Activated naive CD4-positive, alpha-beta T cell treated with Interleukin-2 at 50 U/mL for 16 hours (primary cell): ENCODE results near the gene GSTO1.
A peak's percentile ranks its signal among the peaks of the same experiment; 100 is the strongest.

ENCODE experiments used
- DNase-seq: peaks from one replicate; pipeline ENCODE4 v3.0.0-alpha.2; 2020

The GSTO1 gene

DNA sequence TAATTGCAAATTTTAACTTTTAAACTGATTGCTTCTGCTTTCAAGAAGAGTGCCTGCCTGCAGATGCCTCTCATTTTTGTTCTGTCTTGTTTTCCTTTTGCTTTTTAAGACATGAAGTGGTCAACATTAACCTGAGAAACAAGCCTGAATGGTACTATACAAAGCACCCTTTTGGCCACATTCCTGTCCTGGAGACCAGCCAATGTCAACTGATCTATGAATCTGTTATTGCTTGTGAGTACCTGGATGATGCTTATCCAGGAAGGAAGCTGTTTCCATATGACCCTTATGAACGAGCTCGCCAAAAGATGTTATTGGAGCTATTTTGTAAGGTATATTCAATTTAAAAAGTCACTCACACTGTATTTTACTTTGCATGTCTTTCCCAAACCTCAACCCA lies 23.1 kb downstream of the GSTO1 start:
- DNase-seq: no peak

DNA sequence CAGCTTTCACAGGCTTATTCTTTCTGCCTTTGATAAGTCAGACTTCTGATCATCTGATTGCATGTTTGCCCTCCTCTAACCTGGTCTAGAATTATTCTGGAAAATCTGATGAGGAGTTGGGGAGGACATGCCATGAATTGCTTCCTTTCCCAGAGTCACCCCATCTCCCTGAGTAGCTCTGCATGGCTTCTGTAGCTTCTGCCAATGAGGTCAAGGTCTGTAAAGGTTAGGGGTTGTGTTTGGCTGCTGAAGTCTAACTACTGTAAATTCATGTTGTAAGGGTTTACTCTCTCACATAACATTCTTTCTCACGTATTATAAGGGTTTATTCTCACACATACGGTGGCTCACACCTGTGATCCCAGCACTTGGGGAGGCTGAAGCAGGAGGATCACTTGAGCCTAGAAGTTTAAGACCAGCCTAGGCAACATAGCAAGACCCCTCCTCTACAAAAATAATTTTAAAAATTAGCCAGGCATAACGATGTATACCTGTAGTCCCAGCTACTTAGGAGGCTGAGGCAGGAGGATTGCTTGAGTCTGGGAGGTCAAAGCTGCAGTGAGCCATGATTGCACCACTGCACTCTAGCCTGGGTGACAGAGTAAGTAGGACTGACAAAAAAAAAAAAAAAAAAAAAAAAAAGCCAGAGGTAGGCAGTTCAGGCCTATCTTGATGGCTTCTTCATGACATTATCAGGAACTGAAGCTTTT lies 25.0 kb downstream of the GSTO1 start:
- DNase-seq: no peak

DNA sequence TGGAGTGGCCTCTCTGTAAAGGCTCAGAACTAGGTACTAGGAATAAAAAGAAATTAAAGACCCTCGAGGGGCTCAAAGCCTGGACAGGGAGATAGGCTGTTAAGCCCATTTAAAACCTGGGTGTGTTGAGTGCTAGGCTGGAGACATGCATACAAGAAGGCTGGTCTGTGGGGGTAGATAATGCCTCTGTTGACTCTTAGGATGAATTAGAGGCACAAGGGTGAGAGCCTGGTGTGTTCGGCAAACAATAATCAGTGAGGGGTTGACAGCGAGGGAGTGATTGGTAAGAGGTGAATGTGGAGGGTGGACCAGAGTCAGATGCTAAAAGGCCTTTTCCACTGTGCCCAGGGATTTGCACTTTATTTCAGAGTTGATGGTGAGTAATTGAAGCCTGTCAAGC lies 27.0 kb downstream of the GSTO1 start:
- DNase-seq: no peak

DNA sequence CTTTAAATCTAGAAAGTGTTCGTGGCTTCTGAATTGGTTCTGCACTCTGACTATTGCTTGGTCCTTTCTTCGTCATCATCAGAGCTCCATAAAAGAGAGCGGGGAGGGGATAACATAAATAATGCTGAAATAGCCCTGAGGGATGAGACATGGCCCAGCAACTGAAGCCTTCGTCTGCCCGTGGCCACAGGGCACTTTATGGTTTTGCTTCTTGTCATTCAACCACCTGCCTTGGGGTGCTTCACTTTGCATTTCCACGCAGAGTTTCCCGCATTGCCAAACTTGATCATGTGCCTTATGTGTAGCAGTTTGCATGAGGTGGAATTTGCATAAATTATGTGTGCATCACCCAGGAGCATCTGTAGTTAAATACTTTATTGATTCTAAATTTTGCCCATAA lies 30.2 kb downstream of the GSTO1 start:
- no peak for DNase-seq

DNA sequence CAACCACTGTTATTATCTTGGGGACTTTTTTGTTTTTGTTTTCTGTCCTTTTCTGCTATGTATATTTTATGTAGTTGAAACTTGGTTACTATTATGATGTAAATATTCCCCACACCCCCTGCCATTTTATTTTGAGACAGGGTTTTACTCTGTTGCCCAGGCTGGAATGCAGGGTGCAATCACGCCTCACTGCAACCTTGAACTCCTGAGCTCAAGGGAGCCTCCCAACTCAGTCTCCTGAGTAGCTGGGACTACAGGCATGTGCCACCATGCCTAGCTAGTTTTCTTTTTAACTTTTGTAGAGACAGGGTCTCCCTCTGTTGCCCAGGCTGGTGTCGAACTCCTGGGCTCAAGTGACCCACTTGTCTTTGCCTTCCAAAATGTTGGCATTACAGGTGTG lies 32.2 kb downstream of the GSTO1 start:
- DNase-seq: no peak

DNA sequence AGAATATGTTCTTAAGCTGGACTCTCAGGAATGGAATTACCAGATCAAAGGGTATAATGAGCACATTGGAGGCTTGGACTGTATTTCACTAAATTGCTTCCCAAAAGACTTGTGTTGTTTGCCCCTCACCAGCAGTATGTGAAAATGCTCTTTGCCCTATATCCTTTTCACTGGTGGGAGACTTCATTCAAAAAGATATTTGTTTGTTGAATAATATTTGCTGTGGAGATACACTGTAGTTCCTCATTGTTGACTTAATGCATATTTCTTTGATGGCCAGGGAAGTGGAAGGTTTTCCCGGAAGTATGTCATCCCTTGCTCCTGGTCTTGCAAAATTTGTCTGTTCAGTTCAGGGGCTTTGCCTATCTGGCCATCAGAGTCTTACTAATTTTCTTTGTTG lies 33.7 kb downstream of the GSTO1 start:
- DNase-seq: no peak

DNA sequence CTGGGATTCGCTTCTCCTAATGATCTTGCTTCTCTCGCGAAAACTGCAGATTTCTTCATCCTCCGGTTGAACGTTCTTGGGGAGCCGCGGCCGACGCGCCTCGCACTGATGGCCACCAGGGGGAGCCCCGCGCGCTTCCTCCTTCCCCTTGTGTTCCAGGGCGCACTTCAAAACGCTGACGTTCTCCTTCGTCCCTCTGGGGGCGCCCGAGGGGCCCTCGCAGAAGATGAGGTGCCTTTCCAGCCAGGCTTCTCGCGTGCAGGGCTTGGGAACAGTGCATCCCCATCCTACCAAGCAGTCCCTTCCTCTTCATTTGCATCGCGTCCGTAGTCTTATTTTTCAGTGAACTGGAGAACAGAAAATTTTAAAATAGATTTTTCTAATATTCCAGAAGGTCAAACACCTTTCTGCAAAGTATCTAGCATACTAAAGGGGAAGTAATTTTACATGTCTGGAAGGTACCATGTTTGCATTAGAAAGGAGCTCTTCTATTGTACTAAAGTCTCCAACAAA lies 36.8 kb downstream of the GSTO1 start:
- peak; percentile 88 for DNase-seq

DNA sequence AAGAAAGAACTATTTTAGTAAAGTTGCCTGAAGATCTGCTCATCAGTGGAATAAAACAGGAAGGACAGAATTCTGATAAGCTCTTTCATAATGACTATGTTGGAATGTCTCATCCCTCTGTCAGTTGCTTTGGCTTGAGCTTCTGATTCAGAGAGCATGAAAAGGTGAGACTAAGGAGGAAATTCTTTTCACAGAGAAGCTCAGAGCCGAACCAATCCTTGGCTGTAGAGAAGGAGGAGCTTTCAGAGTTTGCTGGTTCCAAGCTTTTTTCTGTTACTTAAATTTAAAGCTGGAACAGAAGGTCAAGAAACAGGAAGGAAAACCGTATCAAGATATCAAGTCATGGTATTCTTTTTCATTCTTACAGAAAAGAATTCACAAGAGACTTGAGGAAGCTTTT lies 38.3 kb downstream of the GSTO1 start:
- DNase-seq: no peak

DNA sequence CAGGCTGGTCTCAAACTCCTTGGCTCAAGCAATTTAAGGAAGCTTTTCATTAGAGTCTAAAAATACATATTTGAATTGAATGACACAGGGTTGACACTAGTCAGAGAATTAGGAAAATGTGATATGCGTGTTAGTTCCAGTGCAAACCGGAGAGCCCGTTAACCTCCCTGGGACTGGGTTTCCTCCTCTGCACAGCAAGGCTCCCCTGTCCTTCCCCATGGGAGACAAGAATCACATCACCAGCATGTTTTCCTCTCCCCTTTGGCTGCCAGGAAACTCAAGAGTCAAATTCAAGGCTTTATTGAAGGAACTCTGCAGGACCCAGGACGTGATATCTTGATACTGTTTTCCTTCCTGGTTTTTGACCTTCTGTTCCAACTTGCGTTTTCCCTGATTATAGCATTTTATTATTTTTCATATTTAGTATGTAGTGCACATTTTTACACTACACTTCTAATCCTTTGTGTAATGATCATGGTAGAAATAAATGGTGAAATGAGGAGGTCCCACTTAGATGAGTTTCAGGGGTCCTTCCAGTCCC lies 39.2 kb downstream of the GSTO1 start:
- DNase-seq: no peak

DNA sequence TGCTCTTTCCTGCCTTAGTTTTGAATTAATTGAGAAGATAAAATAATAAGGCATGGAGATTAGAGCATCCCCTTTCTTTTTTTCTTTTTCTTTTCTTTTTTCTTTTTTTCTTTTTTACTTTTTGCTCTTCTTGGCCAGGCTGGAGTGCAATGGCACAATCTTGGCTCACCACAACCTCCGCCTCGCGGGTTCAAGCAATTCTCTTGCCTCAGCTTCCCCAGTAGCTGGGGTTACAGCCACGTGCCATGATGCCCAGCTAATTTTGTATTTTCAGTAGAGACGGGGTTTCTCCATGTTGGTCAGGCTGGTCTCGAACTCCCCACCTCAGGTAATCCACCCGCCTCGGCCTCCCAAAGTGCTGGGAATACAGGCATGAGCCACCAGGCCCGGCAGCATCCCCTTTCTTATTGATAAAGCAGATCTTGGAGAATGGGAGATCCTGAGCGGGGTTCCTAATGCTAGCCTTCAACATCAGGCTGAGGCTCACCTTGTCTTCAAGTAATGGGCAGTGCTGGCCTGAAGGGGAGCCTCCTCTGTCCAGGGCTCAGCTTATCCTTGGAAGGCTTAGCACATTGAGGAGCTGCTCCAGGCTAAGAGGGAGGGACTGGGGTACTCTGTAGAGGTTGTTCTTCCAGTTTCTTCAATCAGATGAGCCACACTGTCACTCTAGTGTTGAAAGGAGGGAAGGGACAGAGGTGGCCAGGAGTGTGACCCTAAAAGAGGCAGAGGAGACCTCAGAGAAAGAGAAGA lies 42.2 kb downstream of the GSTO1 start:
- no peak for DNase-seq

DNA sequence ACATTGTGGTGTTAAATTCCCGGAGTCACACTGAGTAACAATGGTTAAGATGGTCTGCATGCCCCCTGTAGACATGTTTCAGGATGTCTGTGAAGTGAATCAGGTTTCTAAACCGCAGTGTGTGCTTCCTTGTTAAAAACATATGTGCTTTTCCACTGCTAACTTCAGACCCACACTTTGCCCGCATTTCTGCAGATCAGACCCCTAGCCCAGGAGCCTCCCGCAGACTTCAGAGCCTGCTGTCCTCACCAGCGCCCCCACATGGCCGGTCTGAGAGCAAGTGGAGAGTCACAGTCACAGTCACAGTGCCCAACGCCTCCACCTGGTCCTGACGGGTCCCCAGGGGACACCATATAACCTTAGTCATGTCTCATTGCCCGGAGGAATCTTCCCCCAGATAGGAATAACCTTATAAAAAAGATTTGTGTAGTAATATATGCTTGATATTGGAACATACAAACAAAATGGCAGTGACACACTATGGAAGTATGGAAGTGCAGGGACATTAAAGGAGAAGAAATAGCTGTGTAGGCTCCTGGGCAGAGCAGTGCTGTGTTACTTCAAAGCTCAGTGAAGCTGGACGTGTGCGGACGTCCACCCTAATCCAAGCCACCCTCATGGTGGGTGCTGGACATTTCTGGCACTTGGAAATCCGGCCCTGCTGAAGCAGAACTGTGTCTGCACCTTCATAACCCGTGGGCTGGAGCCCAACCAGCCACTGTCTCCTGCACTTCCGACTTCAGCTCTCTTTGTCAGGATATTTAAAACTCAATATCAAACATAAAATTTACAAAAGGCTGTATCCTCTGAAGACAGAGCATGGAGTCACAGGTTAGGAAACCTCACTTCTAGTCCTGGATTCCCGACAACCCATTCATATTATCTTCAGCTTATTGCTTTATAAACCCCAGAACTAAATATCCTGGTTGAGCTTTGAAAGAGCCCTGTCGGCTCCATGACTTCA lies 43.3 kb downstream of the GSTO1 start:
- DNase-seq: peak; percentile 45

DNA sequence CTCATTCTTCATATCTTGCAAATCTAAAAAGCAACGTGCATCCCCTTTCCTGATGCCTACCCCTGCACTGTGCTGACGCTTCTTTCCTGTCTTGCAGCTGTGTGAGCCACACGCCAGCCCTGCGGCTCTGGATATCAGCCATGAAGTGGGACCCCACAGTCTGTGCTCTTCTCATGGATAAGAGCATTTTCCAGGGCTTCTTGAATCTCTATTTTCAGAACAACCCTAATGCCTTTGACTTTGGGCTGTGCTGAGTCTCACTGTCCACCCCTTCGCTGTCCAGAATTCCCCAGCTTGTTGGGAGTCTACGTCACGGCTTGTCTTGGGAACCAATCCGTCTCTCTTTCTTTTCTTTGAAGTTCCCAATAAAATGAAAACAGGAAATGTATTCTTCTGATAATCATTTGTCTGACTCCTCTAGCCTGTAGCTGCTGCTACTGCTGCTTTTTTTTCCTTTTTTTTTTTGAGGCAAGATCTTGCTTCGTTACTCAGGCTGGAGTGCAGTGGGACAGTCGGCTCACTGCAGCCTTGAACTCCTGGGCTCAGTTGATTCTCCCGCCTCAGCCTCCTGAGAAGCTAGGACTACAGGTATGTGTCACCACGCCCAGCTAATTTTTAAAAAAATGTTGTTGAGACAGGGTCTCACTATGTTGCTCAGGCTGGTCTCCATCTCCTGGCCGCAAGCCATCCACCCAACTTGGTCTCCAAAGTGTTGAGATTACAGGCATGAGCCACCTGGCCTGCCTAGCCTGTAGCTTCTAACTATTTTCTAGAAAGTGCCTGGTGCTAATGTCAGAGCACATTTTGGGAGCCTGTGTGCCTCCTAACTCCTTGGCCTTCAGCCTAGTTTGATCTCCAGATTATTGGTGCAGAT lies 44.6 kb downstream of the GSTO1 start:
- no peak for DNase-seq

DNA sequence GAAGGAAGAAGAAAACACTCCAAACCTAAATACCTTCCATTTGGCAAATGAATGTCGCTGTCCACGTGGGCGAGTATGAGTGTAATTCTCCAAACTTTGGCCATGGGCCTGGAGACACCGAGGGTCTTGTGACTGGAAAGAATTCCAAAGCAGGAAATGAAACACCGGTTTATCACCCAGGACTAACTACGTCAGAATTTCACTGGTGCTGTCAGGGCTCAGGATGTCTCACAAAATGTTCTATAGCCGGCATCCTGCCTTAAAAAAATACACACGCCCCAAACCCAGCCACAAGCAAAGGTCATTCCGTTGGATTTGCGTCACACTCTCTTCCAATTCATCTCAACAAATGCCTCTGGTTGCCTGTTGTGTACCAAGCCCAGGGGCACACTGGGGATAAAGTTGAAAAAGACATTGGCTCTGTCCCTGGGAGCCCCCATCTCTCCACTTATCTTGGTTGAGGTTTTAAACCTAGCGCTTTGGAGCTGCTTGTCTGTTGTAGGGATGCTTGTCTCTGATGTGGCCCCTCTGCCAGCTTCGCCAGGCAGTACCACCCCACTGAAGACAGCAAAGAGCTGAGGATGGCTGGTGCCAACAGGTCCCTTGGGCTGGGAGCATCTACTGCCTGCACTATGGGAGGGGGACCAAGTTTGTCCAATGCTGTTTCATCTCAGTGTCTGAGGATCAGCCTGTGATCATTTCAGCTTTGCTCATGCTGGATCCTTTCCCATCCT lies 45.5 kb downstream of the GSTO1 start:
- no peak for DNase-seq

DNA sequence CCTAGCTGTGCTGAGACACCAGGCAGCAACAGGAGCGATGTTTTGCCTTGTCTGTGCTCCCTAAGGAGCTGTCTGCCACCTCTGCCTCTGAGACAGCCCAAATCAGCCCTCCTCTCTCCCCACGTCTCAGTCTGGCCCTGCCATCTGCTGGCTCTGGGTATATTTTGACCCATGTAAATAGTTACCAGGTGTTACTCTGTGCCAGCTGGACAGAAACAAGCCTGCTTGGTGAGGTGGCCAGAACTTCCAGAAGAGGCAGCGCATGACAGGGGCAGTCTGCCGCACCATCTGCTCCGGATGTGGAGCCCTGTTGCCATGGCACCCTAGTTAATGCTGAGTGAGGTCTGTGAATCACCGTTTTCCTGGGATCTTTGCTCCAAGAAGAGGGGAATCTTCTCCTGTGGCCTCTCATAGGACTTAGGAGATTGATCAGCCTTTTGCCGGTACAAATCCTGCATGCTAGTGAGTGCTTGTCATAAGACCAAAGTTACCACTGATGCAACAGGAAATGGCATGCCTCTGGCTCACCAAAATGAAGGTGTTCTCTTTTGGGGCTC lies 46.1 kb downstream of the GSTO1 start:
- no peak for DNase-seq

DNA sequence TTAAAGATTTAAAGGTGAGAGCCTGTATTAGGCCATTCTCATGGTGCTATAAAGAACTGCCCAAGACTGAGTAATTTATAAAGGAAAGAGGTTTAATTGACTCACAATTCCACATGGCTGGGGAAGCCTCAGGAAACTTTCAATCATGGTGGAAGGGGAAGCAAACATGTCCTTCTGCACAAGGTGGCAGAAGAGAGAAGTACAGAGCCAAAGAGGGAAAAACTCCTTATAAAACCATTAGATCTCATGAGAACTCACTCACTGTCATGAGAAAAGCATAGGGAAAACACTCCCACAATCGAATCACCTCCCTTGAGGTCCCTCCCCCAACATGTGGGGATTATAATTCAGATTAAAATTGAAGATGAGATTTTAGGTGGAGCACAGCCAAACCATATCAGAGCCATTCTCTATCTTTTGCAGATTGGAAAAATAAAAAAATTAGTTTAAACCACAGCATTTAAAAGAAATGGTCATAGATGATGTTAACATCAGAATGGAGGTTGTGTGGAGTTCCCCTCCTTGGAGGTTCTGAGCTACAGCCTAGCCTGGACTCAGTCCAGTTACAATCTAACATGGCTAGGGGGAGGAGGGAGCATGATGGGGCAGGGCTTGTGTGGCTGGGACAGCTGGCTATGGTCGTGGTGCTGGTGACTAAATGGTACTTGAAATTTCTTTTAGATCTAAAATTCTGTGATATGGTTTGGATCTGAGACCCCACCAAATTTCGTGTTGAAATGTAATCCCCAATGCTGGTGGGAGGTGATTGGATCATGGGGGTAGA lies 47.4 kb downstream of the GSTO1 start:
- no peak for DNase-seq

DNA sequence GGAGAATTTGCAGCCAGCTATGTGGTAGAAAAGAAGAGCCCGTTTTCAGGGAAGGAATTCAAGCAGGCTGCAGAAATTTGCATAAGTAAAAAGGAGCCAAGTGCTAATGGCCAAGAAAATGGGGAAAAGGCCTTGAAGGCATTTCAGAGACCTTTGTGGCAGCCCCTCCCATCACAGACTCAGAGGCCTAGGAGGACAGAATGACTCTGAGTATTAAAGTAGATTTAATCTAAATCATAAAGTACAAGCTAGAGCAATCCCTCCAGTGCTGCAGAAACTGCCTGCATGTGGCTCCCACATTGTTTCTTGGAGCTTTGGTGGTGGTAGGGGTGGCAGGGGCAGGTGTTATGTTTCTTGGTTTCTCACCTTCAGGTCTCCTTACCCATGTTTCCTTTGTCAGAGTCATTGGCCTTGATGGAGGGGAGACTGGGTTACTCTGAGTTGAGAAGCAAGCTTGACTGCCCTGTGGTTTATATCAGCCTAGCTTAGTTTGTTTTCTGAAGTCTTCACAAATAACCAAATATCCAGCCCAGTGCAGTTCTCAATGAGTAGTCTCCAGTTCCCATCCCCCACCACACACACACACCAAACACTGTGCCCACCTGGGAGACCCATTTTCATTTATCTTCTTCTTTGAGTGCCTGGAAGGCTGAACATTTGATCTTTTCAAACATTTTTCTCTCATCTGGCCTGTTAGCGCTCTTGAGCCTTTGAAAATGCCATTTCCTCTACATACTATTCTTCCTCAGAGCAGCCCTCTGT lies 49.1 kb downstream of the GSTO1 start:
- DNase-seq: no peak

DNA sequence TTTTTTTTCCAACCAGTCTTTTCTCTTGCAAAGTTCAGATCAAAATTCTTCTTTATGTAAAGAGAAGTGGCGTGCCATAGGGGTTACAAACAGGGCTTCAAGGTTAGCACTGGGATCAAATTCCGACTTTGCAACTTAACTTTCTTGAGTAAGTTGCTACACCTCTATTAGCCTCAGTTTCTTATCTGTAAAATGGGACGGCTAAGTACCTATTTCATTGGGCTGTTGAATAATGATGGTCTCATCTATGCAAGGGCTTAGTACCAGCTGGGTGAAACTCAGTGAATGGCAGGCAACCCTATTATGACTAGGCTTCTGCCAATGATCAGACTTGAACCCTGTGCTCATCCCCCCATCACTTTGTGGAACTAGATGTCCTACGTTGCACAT lies 49.7 kb downstream of the GSTO1 start:
- DNase-seq: no peak

DNA sequence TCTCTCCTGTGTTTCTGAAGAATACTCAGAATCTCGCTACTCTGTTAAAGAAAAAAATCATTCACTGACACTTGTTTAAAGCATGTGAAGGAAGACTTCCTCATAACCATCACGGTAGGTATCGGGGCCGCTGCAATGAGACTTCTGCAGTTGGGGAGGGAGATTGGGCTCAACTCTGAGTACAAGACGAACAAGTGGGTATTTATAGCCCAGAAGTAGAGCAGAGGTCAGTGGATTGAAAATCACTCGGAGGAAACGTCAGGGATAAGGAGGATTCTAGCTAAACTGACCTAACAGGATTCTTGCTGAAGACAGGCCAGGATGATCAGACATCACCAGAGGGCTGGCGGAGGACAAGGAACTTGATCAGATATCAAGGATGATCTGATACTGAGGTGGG lies 50.2 kb downstream of the GSTO1 start:
- no peak for DNase-seq

DNA sequence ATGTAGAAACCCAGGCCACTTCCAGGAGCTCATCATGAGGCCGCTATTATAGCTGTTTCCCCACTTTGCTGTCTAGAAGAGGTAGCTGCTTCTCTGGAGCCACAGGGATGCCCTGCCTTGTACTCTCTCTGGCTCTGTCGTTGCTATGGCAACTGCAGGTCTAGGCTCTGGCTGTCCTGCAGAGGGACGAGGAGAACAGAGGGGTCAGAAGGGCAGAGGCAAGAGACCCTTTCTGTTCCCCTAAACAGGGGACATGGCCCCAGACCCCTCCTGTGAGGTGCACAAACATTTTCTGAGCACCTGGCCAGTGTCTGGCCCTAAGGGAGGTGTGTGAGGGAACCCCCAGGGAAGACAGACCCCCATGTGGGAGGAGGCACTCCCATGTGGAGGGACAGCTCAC lies 52.2 kb downstream of the GSTO1 start:
- no peak for DNase-seq
